CD4-positive, alpha-beta T cell treated with Interleukin-6 at 100 ng/mL for 8 hours (primary cell): ENCODE data around the gene RIBC1.
"Not testable (repeated sequence)": the region's sequence is repeated elsewhere in the genome, so short reads cannot be mapped to it uniquely, and the experiment has no call there.

Experiments
- DNase-seq: peaks from one replicate; pipeline ENCODE4 v3.0.0-alpha.2; 2020; ENCODE audit warnings: mixed read lengths, low spot score

Gene RIBC1

DNA sequence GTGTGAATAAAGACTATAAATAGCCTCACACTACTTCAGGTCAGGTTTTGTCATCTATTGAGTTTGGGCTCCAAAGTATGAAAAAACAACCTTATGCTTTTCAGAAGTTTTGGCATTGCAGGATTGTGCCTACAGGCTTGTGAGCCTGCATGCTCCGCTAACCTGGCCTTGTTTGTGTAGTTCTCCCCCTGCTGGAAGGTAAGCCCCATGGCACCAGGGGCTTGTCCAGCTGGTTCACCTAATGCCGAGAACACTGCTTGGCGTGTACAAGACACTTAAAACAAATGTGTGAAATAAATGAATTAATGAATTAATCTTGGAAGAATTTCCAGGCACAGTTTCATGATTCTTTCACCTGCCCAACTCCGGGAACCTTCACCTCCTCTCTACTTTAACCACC lies 13.3 kb downstream of the RIBC1 start:
- DNase-seq: peak; percentile 77

- no peak for DNase-seq
Observed at GRCh38 chrX:53437206-53437605, 14.5 kb downstream of the RIBC1 start.

DNA sequence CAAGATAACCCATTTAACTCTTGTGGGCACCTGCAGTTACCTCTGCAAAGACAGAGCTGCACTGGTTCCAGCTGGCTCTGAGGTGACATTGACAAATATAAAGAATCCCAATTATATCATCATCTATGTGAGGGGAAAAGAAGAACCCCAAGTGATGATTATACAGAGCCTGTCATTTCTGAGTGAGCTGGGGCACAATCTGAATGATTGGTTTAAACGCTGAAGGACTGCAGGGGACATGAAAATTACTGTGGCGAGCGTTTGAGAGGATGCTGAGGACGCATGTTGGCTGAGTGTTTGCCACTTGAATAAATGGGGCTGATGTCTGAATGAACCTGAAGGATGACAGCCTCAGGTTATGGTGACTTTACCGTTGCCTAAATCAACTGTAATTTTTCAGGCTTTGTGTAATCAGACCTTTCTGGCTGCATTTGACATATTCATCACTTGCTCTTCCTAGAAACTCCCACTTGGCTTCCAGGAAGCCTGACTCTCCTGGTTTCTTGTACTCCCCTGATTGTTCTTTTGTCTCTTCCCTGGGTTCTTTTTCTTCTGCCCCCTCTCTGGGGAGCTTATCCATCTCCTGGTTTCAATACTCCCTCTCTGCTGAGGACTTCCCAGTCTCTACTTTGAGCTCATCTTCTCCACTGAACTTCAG lies 15.6 kb downstream of the RIBC1 start:
- DNase-seq: no peak

GRCh38 chrX:53438832-53439230 lies 16.2 kb downstream of the RIBC1 start:
- DNase-seq: no peak

DNA sequence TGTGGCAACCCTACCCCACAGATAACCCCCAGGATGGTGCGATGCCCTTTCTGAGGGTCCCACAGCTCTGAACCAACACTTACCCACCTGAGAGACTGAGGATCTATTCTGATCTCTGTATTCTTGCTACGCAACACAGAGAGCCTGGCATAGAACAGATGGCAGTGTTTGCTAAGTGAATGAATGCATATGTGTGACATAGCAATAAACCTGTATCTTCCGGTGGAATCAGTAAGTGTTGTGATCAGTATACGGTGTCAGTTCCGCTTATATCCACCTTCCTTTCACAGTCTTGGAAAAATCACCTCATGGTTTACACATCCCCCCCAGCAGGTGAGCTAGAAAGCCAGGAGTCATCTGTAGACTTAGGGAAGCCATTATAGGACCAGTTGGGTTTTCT lies 17.4 kb downstream of the RIBC1 start:
- no peak for DNase-seq

DNA sequence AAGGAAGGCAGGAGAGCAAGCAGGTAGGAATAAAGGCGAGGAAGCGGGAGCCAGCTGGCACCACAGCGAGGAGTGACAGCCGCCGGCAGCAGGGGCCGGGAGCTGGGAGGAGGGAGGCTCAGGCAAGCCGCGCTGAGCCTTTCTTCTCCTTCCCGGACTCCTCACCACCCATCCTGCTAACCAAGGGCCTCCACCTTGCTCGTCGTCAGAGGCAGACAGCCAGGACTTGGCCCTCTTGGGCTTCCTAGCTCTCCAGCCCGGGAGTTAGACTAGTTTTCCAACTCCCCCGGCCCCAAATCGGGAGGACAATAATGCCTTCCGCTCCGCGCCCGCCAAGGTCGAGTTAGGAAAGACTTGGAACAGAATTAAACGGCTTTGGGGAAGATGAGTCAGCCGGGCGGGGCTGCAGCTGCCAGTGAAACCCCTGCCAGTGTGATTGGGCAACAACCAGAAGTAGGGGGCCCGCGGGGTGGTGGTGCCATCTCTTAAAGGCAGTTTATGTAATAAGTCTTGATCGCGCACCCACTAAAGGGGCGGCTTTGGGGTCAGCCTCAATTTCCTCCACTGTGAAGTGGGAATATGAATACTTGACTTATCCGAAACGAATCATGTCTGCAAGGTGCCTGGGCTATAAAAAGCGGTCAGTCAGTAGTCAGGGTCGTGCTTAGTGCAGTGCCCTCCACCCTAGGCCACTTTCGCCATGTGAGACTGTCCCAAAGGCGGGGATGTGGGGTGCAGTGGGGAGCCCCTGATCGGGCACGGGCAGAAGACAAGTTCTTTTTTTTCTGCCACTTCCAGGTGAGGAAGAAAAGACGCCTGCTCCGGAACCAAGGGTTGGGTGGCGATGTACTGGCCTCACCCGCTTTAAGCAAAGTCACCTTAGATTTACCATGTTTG lies 18.2 kb downstream of the RIBC1 start:
- no peak for DNase-seq

GRCh38 chrX:53441531-53442321 lies 19.1 kb downstream of the RIBC1 start:
- DNase-seq: peak; percentile 78

DNA sequence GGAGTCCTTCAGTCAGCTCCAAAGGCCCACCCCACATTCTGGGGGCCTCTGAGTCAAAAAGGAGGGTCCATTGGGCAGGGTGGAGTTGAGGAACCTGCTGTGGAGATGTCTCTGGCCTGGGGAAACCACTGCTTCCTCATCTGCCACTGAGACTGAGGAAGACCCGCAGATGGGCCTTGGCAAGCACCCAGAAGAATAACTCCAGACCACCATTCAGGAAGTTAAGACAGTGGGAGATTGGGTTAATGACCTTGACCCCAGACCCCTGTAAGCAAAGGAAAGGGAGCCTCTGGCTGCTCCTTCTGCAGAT lies 19.6 kb downstream of the RIBC1 start:
- no peak for DNase-seq

DNA sequence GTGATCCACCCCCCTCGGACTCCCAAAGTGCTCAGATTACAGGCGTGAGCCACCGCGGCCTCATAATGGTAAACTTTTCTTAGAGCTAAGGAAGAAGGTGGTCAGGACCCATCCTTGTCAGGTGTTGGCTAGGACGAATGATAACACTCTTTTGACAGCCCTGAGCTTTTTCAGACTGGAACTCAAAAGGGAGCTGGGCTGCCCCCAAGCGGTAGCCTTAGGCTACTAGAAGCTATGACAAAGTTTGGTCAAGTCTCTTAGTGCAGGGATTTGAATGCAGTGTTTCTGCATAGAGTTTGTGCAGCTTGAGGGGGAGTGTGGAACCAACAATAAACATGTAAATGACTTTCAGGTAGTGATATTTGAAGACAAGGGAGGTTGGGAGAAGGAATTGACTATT lies 23.3 kb downstream of the RIBC1 start:
- DNase-seq: peak; percentile 27

DNA sequence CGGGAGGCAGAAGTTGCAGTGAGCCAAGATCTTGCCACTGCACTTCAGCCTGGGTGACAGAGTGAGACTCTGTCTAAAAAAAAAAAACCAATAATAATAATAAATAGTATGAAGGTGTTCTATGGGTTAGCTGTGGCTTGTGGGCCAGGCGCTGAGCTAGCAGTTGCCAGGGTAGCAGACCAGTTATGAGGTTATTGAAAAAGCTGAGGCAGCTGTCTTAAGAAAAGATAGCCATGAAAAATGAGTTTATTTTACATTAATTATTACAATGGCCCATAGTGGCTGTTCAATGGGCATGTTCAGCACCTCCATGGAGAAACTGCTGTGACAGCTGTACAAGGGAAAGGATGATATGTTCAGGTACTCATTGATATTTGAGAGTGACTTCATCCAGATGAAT lies 24.8 kb downstream of the RIBC1 start:
- no peak for DNase-seq

GRCh38 chrX:53449632-53450031 lies 27.0 kb downstream of the RIBC1 start:
- DNase-seq: no peak

DNA sequence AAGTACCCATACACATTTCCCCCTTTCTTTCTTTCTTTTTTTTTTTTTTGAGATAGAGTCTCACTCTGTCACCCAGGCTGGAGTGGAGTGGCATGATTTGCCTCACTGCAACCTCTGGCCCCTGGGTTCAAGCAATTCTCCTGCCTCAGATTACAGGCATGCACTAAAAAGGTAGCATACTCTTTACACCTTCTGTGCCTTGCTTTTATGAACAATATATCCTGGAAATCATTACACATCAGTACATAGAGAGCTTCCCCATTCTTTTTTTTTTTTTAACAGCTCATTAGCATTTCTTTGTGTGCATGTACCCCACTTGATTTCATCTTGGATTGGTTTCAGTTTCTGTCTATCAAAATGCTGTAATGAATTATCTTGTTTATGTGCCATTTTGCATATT lies 30.1 kb downstream of the RIBC1 start:
- no peak for DNase-seq

DNA sequence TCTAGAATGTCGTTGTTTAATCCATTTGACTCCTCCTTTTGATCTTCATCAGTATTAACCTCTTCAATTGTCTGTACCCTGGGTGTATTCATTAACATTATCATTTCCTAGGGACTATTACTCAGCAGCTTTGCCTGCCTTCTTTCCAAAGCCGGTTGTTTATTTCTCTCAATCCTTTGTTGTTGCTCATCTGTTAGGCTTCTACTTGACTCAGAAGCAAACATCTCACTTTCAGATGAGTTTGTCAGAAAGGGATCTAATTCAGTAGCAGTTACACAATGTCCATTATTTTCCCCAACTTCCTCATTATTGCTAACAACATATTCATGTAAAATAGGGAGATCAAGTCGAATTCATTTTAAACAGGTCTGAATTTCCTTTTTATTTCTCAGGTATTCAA lies 33.6 kb downstream of the RIBC1 start:
- DNase-seq: no peak

- no peak for DNase-seq
Observed at GRCh38 chrX:53458082-53458481, 35.4 kb downstream of the RIBC1 start.

- DNase-seq: not testable (repeated sequence)
Observed at GRCh38 chrX:53468659-53469058, 46.0 kb downstream of the RIBC1 start.

GRCh38 chrX:53471346-53471745 lies 48.7 kb downstream of the RIBC1 start:
- DNase-seq: no peak

GRCh38 chrX:53474707-53475106 lies 52.0 kb downstream of the RIBC1 start:
- DNase-seq: no peak

GRCh38 chrX:53476371-53476770 lies 53.7 kb downstream of the RIBC1 start:
- no peak for DNase-seq

GRCh38 chrX:53479301-53479700 lies 56.6 kb downstream of the RIBC1 start:
- DNase-seq: no peak
